DMS 273 (cell line): ENCODE results near the gene SDHA.
A peak's percentile ranks its signal among the peaks of the same experiment; 100 is the strongest.
"Not testable (repeated sequence)": the region's sequence is repeated elsewhere in the genome, so short reads cannot be mapped to it uniquely, and the experiment has no call there.

Experiments used
- DNase-seq: peaks from one replicate; lab custom pipeline; 2025; ENCODE audit not compliant: unreplicated experiment; lab: John Stamatoyannopoulos, UW

SDHA gene

DNA sequence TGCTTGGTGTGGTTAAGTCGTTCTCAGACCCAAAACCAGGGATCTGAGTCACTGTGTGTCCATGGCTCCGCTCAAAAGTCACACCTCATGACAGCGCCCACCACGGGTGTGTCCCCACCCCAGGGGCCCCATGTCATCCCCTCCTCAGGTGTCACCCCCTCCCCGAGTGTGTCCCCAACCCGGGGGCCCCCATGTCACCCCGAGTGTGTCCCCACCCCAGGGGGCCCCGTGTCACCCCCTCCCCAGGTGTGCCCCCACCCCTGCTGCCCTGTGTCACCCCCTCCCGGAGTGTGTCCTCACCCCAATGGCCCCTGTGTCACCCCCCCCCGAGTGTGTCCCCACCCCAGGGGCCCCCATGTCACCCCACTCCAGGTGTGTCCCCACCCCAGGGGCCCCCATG lies 21.8 kb upstream of the SDHA start:
- no peak for DNase-seq

DNA sequence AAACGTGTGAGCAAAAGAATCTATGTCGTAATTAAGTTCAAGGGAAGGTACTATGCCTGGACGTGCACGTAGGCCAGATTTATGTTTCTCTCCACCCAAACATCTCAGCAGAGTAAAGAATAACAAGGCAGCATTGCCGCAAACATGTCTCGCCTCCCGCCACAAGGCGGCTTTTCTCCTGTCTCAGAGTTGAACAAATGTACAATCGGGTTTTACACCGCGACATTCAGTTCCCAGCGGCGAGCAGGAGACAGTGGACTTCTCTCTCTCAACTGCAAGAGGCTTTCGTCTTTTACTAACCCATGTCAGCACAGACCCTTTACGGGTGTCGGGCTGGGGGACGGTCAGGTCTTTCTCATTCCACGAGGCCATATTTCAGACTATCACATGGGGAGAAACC lies 21.1 kb upstream of the SDHA start:
- DNase-seq = peak; percentile 21

GRCh38 chr5:197892-198489 lies 20.1 kb upstream of the SDHA start:
- DNase-seq = no peak

- no peak for DNase-seq
Measured at GRCh38 chr5:198516-199196, 19.5 kb upstream of the SDHA start.

GRCh38 chr5:199197-199949 lies 18.7 kb upstream of the SDHA start:
- no peak for DNase-seq

GRCh38 chr5:199950-200645 lies 18.0 kb upstream of the SDHA start:
- DNase-seq = no peak

- DNase-seq = no peak
Measured at GRCh38 chr5:200985-201384, 17.1 kb upstream of the SDHA start.

GRCh38 chr5:201672-202071 lies 16.4 kb upstream of the SDHA start:
- DNase-seq = no peak

GRCh38 chr5:203246-203930 lies 14.7 kb upstream of the SDHA start:
- no peak for DNase-seq

- no peak for DNase-seq
Measured at GRCh38 chr5:204001-204400, 14.1 kb upstream of the SDHA start.

DNA sequence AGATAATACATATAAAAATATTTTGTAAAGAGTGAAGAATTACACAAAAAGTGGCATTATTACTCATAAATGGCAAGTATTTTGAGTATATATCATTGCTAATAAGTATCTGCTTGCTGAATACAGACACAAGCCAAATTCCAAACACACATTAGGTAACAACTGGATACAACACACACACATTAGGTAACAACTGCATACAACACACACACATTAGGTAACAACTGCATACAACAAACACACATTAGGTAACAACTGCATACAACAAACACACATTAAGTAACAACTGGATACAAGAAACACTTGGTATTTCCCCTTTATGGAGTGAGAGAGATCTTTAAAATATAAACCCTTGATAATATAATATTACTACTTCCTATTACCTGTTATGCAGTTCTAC lies 13.7 kb upstream of the SDHA start:
- DNase-seq = no peak

GRCh38 chr5:204966-205670 lies 13.0 kb upstream of the SDHA start:
- DNase-seq = no peak

GRCh38 chr5:206406-206805 lies 11.7 kb upstream of the SDHA start:
- no peak for DNase-seq

GRCh38 chr5:206927-207536 lies 11.1 kb upstream of the SDHA start:
- no peak for DNase-seq

DNA sequence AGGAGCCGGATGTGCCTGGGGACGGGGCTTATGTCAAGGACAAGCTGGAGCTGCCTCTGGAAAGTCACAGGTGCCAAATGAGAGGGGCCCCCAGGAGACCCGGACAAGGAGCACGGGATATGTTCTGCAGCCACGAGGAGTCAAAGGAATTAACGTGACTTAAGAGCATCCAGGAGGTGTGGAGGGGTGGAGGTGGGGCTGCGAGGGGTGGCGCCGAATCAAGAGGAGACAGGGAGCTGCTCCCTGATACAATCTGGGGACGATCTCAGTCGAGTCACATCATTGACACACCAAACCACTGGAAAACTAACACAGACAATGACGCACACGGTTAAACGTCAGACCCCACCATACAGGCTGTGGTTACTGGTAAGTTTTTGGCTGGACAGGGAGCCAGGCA lies 10.5 kb upstream of the SDHA start:
- DNase-seq = no peak

DNA sequence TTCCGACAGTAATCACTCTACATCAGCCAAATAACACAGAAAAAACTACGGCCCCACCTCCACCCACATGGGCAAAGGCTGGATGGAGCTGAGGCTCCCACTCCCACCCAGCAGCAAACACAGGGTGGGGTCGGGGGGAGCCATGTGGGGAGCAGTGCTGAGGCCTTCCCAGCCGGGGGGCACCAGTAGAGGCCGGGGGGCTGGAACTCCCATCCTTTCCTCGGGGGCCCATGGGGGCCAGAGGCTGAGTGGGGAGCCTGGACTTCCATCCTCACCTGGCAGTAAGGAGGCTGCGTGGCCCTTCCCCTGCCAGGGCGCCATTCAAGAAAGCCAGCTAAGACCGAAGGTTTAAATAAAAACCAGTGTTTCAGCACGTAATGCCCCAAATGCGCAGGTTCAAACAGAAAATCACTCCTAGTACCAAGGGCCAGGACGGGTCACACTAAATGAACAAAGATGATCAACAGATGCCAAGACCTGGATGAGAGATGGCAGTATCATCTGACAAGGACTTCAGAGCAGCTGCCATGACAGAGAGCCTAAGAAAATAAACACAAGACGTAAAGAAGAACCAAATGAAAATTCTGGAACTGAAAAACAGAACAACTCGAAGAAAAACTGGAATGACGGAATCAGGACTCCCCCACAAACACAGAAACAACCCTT lies 9.5 kb upstream of the SDHA start:
- no peak for DNase-seq

DNA sequence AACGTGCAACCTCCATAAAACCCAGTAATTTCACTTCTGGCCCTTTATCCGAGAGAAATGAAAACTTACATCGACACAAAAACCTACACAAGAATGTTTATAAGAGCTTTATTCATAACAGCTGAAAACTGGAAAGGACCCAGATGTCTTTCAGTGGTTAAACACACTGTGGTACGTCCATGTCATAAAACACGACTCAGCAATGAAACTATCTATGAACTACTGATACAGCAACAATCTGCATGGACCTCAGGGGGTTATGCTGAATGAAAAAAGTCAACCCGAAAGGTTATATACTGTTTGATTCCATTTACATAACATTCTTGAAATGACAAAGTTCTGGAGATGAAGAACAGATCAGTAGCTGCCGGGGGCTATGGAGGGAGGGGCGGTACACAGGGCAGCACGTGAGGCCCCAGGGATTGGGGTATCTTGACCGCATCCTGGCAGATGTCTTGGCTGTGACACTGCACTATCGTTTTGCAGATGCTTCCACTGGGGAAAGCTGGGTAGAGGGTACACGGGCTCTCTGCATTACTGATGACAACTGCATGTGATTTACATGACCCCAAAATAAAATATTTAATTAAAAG lies 4.2 kb upstream of the SDHA start:
- no peak for DNase-seq

GRCh38 chr5:215256-215655 lies 2.9 kb upstream of the SDHA start:
- DNase-seq = not testable (repeated sequence)

DNA sequence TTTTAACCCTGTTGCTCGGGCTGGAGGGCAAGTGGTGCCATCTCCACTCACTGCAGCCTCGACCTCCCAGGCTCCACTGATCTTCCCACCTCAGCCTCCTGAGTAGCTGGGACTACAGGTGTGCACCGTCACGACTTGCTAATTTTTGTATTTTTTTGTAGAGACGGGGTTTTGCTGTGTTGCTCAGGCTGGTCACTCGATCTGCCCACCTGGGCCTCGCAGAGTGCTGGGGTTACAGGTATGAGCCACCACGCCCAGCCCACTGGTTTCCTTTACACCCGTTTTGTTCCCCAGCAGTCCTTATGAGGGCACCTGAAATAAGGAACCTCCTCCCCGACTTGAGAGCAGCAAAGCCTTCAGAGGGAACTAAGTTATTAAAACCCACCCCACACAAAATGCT lies 2.0 kb upstream of the SDHA start:
- not testable (repeated sequence) for DNase-seq
